A549 (cell line): Measurements from ENCODE around the gene ESAM.

Experiments
- ELK1 ChIP-seq: fragments of 150-350 bp; IDR thresholded peaks from 2 replicates; pipeline ENCODE4 v1.6.1; 2014; ENCODE audit warnings: low read depth, mild to moderate bottlenecking, low read length
- JUN ChIP-seq, 2 experiments: fragments of >200 bp; sonication (Bioruptor Twin); formaldehyde crosslinking; IDR thresholded peaks; 2 replicates in 1 of 2; 3 replicates in 1 of 2; pipeline ENCODE4 v1.6.1; 2016 to 2017
- RAD21 ChIP-seq, 2 experiments: fragments of >200 bp in 1 of 2; sonication (Bioruptor Twin) in 1 of 2; formaldehyde crosslinking in 1 of 2; IDR thresholded peaks in 1 of 2; conservative IDR thresholded peaks in 1 of 2; 2 replicates in 1 of 2; 3 replicates in 1 of 2; pipeline ENCODE4 v1.6.1; 2012 to 2018; ENCODE audit warnings: inconsistent platforms in 1 of 2
- RFX5 ChIP-seq: fragments of 450-650 bp; IDR thresholded peaks from 2 replicates; pipeline ENCODE4 v1.7.1; 2014; ENCODE audit warnings: antibody characterized with exemption, mild to moderate bottlenecking, moderate library complexity
- RNF2 ChIP-seq: fragments of 200-600 bp; sonication (generic); IDR thresholded peaks from 2 replicates; pipeline ENCODE4 v1.6.1; 2016; ENCODE audit warnings: low read depth, mild to moderate bottlenecking, antibody characterized with exemption, moderate library complexity, borderline replicate concordance
- SMC3 ChIP-seq: fragments of >200 bp; sonication (Bioruptor Twin); formaldehyde crosslinking; IDR thresholded peaks from 3 replicates; pipeline ENCODE4 v1.6.1; 2018; ENCODE audit warnings: inconsistent platforms
- TF ChIP-seq, protein P1 (sequence below): fragments of >200 bp; sonication (Bioruptor Twin); formaldehyde crosslinking; IDR thresholded peaks from 3 replicates; pipeline ENCODE4 v1.5.1; 2016

GRCh38 chr11:124769806-124770774 is 8.0 kb upstream of the ESAM start:
- no peak for TF ChIP-seq RNF2
- no peak; a peak in 1 of 5 replicates for TF ChIP-seq JUN (IDR thresholded peaks at IDR 0.05)
- TF ChIP-seq SMC3, result no peak
- TF ChIP-seq RFX5, result no peak
- TF ChIP-seq, protein P1, sequence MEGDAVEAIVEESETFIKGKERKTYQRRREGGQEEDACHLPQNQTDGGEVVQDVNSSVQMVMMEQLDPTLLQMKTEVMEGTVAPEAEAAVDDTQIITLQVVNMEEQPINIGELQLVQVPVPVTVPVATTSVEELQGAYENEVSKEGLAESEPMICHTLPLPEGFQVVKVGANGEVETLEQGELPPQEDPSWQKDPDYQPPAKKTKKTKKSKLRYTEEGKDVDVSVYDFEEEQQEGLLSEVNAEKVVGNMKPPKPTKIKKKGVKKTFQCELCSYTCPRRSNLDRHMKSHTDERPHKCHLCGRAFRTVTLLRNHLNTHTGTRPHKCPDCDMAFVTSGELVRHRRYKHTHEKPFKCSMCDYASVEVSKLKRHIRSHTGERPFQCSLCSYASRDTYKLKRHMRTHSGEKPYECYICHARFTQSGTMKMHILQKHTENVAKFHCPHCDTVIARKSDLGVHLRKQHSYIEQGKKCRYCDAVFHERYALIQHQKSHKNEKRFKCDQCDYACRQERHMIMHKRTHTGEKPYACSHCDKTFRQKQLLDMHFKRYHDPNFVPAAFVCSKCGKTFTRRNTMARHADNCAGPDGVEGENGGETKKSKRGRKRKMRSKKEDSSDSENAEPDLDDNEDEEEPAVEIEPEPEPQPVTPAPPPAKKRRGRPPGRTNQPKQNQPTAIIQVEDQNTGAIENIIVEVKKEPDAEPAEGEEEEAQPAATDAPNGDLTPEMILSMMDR, result no peak
- no peak for TF ChIP-seq ELK1
- no peak for TF ChIP-seq RAD21 (conservative IDR thresholded peaks at IDR 0.05 in 1 of 2, IDR thresholded peaks at IDR 0.05 in 1 of 2)
